Mesendoderm (in vitro differentiated cells): Measurements from ENCODE around the gene C9orf78.
"Not testable (repeated sequence)": the region's sequence is repeated elsewhere in the genome, so short reads cannot be mapped to it uniquely, and the experiment has no call there.

Source experiments
- DNase-seq: peaks from one replicate; pipeline ENCODE4 v3.0.0; 2013
- H2AK5ac ChIP-seq: 2 replicates; pipeline ENCODE4 v1.6.1; 2013; ENCODE audit warnings: low read length, inconsistent platforms
- H2BK120ac ChIP-seq: 2 replicates; pipeline ENCODE4 v1.6.1; 2013; ENCODE audit warnings: low read depth, mild to moderate bottlenecking, low read length, moderate library complexity, mixed read lengths
- H2BK15ac ChIP-seq: replicated peaks from 2 replicates; pipeline ENCODE4 v1.6.1; 2013; ENCODE audit warnings: low read depth, mild to moderate bottlenecking, moderate library complexity
- H2BK5ac ChIP-seq: 2 replicates; pipeline ENCODE4 v1.6.1; 2013; ENCODE audit warnings: low read length, inconsistent platforms
- H3K18ac ChIP-seq: 2 replicates; pipeline ENCODE4 v1.6.1; 2013; ENCODE audit warnings: mild to moderate bottlenecking, low read length, mixed read lengths
- H3K23ac ChIP-seq: one replicate; pipeline ENCODE4 v1.6.1; 2013; ENCODE audit warnings: low read length
- H3K27ac ChIP-seq: 2 replicates; pipeline ENCODE4 v1.5.1; 2013; ENCODE audit warnings: low read depth, mild to moderate bottlenecking, inconsistent platforms, low read length, moderate library complexity
- H3K27me3 ChIP-seq: 2 replicates; pipeline ENCODE4 v1.6.1; 2013; ENCODE audit warnings: low read length, control low read depth, mild to moderate bottlenecking, inconsistent platforms; ENCODE audit not compliant: insufficient read depth, poor library complexity
- H3K36me3 ChIP-seq: 2 replicates; pipeline ENCODE4 v1.6.1; 2013; ENCODE audit warnings: low read length, inconsistent platforms; ENCODE audit not compliant: control insufficient read depth, insufficient read depth
- H3K4ac ChIP-seq: one replicate; pipeline ENCODE4 v1.6.1; 2013; ENCODE audit warnings: low read depth, mild to moderate bottlenecking, low read length, moderate library complexity
- H3K4me1 ChIP-seq: 2 replicates; pipeline ENCODE4 v1.6.1; 2013; ENCODE audit warnings: low read depth, low read length, inconsistent platforms; ENCODE audit not compliant: control insufficient read depth
- H3K4me2 ChIP-seq: 2 replicates; pipeline ENCODE4 v1.6.1; 2013; ENCODE audit warnings: low read length
- H3K4me3 ChIP-seq: 2 replicates; pipeline ENCODE4 v1.5.1; 2013; ENCODE audit warnings: mild to moderate bottlenecking, low read length
- H3K56ac ChIP-seq: one replicate; pipeline ENCODE4 v1.6.1; 2013; ENCODE audit warnings: low read length
- H3K79me1 ChIP-seq: 2 replicates; pipeline ENCODE4 v1.6.1; 2013; ENCODE audit warnings: low read length, inconsistent platforms
- H3K79me2 ChIP-seq: 2 replicates; pipeline ENCODE4 v1.6.1; 2013; ENCODE audit warnings: mild to moderate bottlenecking, low read length; ENCODE audit not compliant: control insufficient read depth, insufficient read depth
- H3K9ac ChIP-seq: 2 replicates; pipeline ENCODE4 v1.6.1; 2013; ENCODE audit warnings: low read length, inconsistent platforms
- H4K5ac ChIP-seq: one replicate; pipeline ENCODE4 v1.6.1; 2013; ENCODE audit warnings: low read length
- H4K8ac ChIP-seq: one replicate; pipeline ENCODE4 v1.6.1; 2013; ENCODE audit warnings: low read depth, mild to moderate bottlenecking, control low read depth, low read length, moderate library complexity
- WGBS: extraction: QIAGEN DNeasy Blood & Tissue Kit; methylation state at CpG from one replicate; pipeline ENCODE4 v1.1.7; 2013; ENCODE audit warnings: low lambda C conversion rate, missing lambda C conversion rate; ENCODE audit not compliant: insufficient coverage; ENCODE audit errors: extremely low coverage; 5-methylcytosine and 5-hydroxymethylcytosine counted together

C9orf78 gene

GRCh38 chr9:129796029-129796428 lies 39.0 kb downstream of the C9orf78 start:
- not testable (repeated sequence) for H4K5ac ChIP-seq, H3K18ac ChIP-seq, H3K9ac ChIP-seq, H3K4me2 ChIP-seq, H3K4ac ChIP-seq, H3K27me3 ChIP-seq, H2BK5ac ChIP-seq, H2AK5ac ChIP-seq, H3K23ac ChIP-seq, DNase-seq, H3K27ac ChIP-seq, H3K4me1 ChIP-seq, H3K4me3 ChIP-seq, H4K8ac ChIP-seq, H3K79me1 ChIP-seq, H2BK120ac ChIP-seq, H3K56ac ChIP-seq, H3K36me3 ChIP-seq, H3K79me2 ChIP-seq, H2BK15ac ChIP-seq
- WGBS: no CpG with 5 or more reads among the region's 2 CpGs

- Histone ChIP-seq H3K27ac (no peak overlapping the region), H3K4me1 (no peaks in the 10 kb centered on the region), H2BK5ac (no peak overlapping the region), H2AK5ac (no peak overlapping the region), H3K9ac (no peak overlapping the region), H2BK120ac (no peak overlapping the region), H3K36me3 (no peaks in the 10 kb centered on the region), H3K27me3 (no peaks in the 10 kb centered on the region), H4K5ac (no peak overlapping the region), H3K4me2 (no peak overlapping the region), H3K23ac (no peak overlapping the region), H3K56ac (no peak overlapping the region), H3K4ac (no peak overlapping the region), H3K18ac (no peak overlapping the region), H3K4me3 (no peak overlapping the region), H2BK15ac (no peak overlapping the region), H3K79me1 (no peaks in the 10 kb centered on the region), H3K79me2 (no peaks in the 10 kb centered on the region), H4K8ac (no peak overlapping the region)
- DNase-seq: no peak
- no CpG with 5 or more reads among the region's 8 CpGs for whole genome bisulfite sequencing
Observed at GRCh38 chr9:129794549-129794948, 40.5 kb downstream of the C9orf78 start.

- Histone ChIP-seq H2BK5ac (no peak overlapping the region), H3K4me3 (no peak overlapping the region), H2BK120ac (no peak overlapping the region), H3K79me2 (no peaks in the 10 kb centered on the region), H3K4me1 (no peaks in the 10 kb centered on the region), H3K79me1 (no peaks in the 10 kb centered on the region), H3K23ac (no peak overlapping the region), H3K4ac (no peak overlapping the region), H4K8ac (no peak overlapping the region), H3K4me2 (no peak overlapping the region), H2AK5ac (no peak overlapping the region), H4K5ac (no peak overlapping the region), H2BK15ac (no peak overlapping the region), H3K56ac (no peak overlapping the region), H3K36me3 (no peaks in the 10 kb centered on the region), H3K18ac (no peak overlapping the region), H3K27me3 (no peaks in the 10 kb centered on the region), H3K27ac (no peak overlapping the region), H3K9ac (no peak overlapping the region)
- WGBS: no CpG with 5 or more reads among the region's 10 CpGs
- DNase-seq: no peak
Observed at GRCh38 chr9:129786481-129786880, 48.6 kb downstream of the C9orf78 start.

GRCh38 chr9:129785866-129786265 lies 49.2 kb downstream of the C9orf78 start:
- WGBS: no CpG with 5 or more reads among the region's 1 CpG

GRCh38 chr9:129784970-129785369 lies 50.1 kb downstream of the C9orf78 start:
- WGBS: no CpG with 5 or more reads among the region's 11 CpGs
- H3K56ac ChIP-seq, H3K27ac ChIP-seq, H3K79me2 ChIP-seq, H2BK5ac ChIP-seq, H4K5ac ChIP-seq, H3K79me1 ChIP-seq, H3K36me3 ChIP-seq, H3K4me3 ChIP-seq, H2BK120ac ChIP-seq, H3K4ac ChIP-seq, H3K18ac ChIP-seq, H2BK15ac ChIP-seq, H3K27me3 ChIP-seq, H2AK5ac ChIP-seq, H3K4me1 ChIP-seq, H3K4me2 ChIP-seq, H3K23ac ChIP-seq, DNase-seq, H4K8ac ChIP-seq, H3K9ac ChIP-seq: not testable (repeated sequence)

More at GRCh38 chr9:129785866-129786265, 49.2 kb downstream of the C9orf78 start:
- Histone ChIP-seq H3K56ac (no peak overlapping the region), H3K4me3 (no peak overlapping the region), H3K4me1 (no peaks in the 10 kb centered on the region), H2BK120ac (no peak overlapping the region), H3K27ac (no peak overlapping the region), H4K8ac (no peak overlapping the region), H3K18ac (no peak overlapping the region), H3K79me2 (no peaks in the 10 kb centered on the region), H3K23ac (no peak overlapping the region), H3K27me3 (no peaks in the 10 kb centered on the region), H2AK5ac (no peak overlapping the region), H4K5ac (no peak overlapping the region), H2BK15ac (no peak overlapping the region), H3K4me2 (no peak overlapping the region), H3K79me1 (no peaks in the 10 kb centered on the region), H3K36me3 (no peaks in the 10 kb centered on the region), H3K9ac (no peak overlapping the region), H2BK5ac (no peak overlapping the region), H3K4ac (no peak overlapping the region)
- DNase-seq: no peak

GRCh38 chr9:129783516-129784361 lies 51.3 kb downstream of the C9orf78 start:
- Histone ChIP-seq H3K27me3 (no peaks in the 10 kb centered on the region), H3K4me3 (no peak overlapping the region), H4K8ac (no peak overlapping the region), H3K18ac (no peak overlapping the region), H3K23ac (no peak overlapping the region), H3K56ac (no peak overlapping the region), H3K4me1 (no peaks in the 10 kb centered on the region), H2BK15ac (no peak overlapping the region), H3K36me3 (no peaks in the 10 kb centered on the region), H3K27ac (no peak overlapping the region), H2BK120ac (no peak overlapping the region), H3K4ac (no peak overlapping the region), H3K79me2 (no peaks in the 10 kb centered on the region), H3K9ac (no peak overlapping the region), H3K79me1 (no peaks in the 10 kb centered on the region), H3K4me2 (no peak overlapping the region), H2AK5ac (no peak overlapping the region), H4K5ac (no peak overlapping the region), H2BK5ac (no peak overlapping the region)
- DNase-seq: peak; percentile 78
- WGBS: no CpG with 5 or more reads among the region's 14 CpGs
